Activated CD8-positive, alpha-beta T cell treated with anti-CD3 and anti-CD28 coated beads for 36 hours (primary cell): ENCODE measurements around the gene THEM4. TPM values are rescaled to one million over a fixed set of nuclear protein-coding genes. Genes with fewer than 3 reads are reported as not detected.
"Not testable (repeated sequence)": the region's sequence is repeated elsewhere in the genome, so short reads cannot be mapped to it uniquely, and the experiment has no call there.

ENCODE experiments used
- ATAC-seq: fragments of 200-7000 bp; cut with Tn5 transposase; one replicate; pipeline ENCODE4 v1.10.0; 2021; ENCODE audit warnings: mild to moderate bottlenecking, moderate library complexity
- CTCF ChIA-PET: fragments of 350-600 bp; sonication (Branson Sonifier 250); formaldehyde crosslinking; loops from one replicate; lab custom pipeline; 2021; ENCODE audit warnings: antibody characterized with exemption; lab: Charles Lee
- POLR2A ChIA-PET: fragments of 350-600 bp; sonication (Branson Sonifier 250); formaldehyde crosslinking; loops from one replicate; lab custom pipeline; 2021; ENCODE audit warnings: antibody characterized with exemption; lab: Charles Lee
- DNase-seq: peaks from one replicate; pipeline ENCODE4 v3.0.0-alpha.2; 2020
- H3K27ac Mint-ChIP-seq: one replicate; pipeline ENCODE4 v1.8.0; 2021; ENCODE audit warnings: mild to moderate bottlenecking, mixed read lengths
- H3K27me3 Mint-ChIP-seq: one replicate; pipeline ENCODE4 v1.8.0; 2021; ENCODE audit warnings: mixed read lengths
- H3K36me3 Mint-ChIP-seq: one replicate; pipeline ENCODE4 v1.8.0; 2021; ENCODE audit warnings: low read depth, mixed read lengths
- H3K4me1 Mint-ChIP-seq: one replicate; pipeline ENCODE4 v1.8.0; 2021; ENCODE audit warnings: low read depth, mixed read lengths
- H3K4me3 Mint-ChIP-seq: one replicate; pipeline ENCODE4 v1.8.0; 2021; ENCODE audit warnings: mild to moderate bottlenecking, moderate library complexity, mixed read lengths
- H3K9me3 Mint-ChIP-seq: one replicate; pipeline ENCODE4 v1.8.0; 2021; ENCODE audit warnings: mixed read lengths
- CTCF ChIP-seq: fragments of 200-600 bp; IDR thresholded peaks from one replicate; pipeline ENCODE4 v1.8.0; 2022; ENCODE audit warnings: antibody characterized with exemption, mild to moderate bottlenecking
- intact Hi-C: fragments of 100-400 bp; cut with micrococcal nuclease; formaldehyde crosslinking; loops from one replicate; pipeline ENCODE4 v1.10.0; 2022
- total RNA-seq, 2 experiments: library from RNA; stranded (reverse); gene quantifications; one replicate each; pipeline ENCODE4 v1.2.3, GENCODE V29; 2021

THEM4 gene
- total RNA-seq, 2 experiments from 2014 or later, result 19.9 to 22.0 TPM

- intact Hi-C loops, result no loop called here
- no peaks in the 10 kb centered on the region for H3K36me3 Mint-ChIP-seq
- no peaks in the 10 kb centered on the region for H3K9me3 Mint-ChIP-seq
- no peak for TF ChIP-seq CTCF
- ChIA-PET POLR2A (interaction anchor here (1.1 to 1.4 kb wide), 2 partner anchors 11 to 16 kb away, joined by 3 read pairs; no protein-coding TSS in a partner anchor), CTCF (interaction anchor here (1.5 kb wide), 1 partner anchor 21 kb away, joined by 4 read pairs; no protein-coding TSS in a partner anchor)
- DNase-seq, result no peak
- H3K27me3 Mint-ChIP-seq, result no peaks in the 10 kb centered on the region
- H3K27ac Mint-ChIP-seq, result no peak overlapping the region
- H3K4me3 Mint-ChIP-seq, result no peak overlapping the region
- H3K4me1 Mint-ChIP-seq, result no peaks in the 10 kb centered on the region
- ATAC-seq, result no peak
These were observed 53.4 kb downstream of the THEM4 start for GRCh38 chr1:151855933-151856332.

DNA sequence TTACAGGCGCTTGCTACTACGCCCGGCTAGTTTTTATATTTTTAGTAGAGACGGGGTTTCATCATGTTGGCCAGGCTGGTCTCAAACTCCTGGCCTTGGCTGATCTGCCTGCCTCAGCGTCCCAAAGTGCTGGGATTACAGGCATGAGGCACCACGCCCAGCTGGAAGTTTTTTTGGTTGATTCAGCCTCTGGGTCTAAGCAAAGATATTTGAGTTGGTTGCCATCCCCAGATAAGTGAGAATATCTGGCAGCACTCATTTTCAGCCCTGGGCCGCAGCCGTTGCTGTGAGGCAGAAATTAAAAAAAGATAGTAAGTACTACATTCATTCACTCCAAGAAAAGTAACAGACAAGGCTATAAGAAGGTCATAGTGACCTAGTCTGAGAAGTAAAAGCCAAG is 53.8 kb downstream of the THEM4 start:
- DNase-seq, H3K27me3 Mint-ChIP-seq, intact Hi-C loops, H3K4me1 Mint-ChIP-seq, H3K9me3 Mint-ChIP-seq, ATAC-seq, H3K27ac Mint-ChIP-seq, H3K4me3 Mint-ChIP-seq, H3K36me3 Mint-ChIP-seq: not testable (repeated sequence)
- ChIA-PET POLR2A (interaction anchor here (1.1 kb wide), 1 partner anchor 11 kb away, joined by 3 read pairs; no protein-coding TSS in a partner anchor), CTCF (interaction anchor here (1.5 kb wide), 1 partner anchor 22 kb away, joined by 4 read pairs; no protein-coding TSS in a partner anchor)

- intact Hi-C loops, result no loop called here
- no peak overlapping the region for H3K4me3 Mint-ChIP-seq
- no peak overlapping the region for H3K27ac Mint-ChIP-seq
- no peaks in the 10 kb centered on the region for H3K27me3 Mint-ChIP-seq
- TF ChIP-seq CTCF, result no peak
- POLR2A ChIA-PET, result no interaction called here
- CTCF ChIA-PET, result no interaction called here
- DNase-seq (no peak), ATAC-seq (no peak)
- no peaks in the 10 kb centered on the region for H3K9me3 Mint-ChIP-seq
- H3K36me3 Mint-ChIP-seq, result no peaks in the 10 kb centered on the region
- H3K4me1 Mint-ChIP-seq, result peaks cover under 1% of the 10 kb centered on the region
These were observed 54.7 kb downstream of the THEM4 start for GRCh38 chr1:151854658-151855057.

- ATAC-seq, result no peak
- peak; percentile 25 for DNase-seq
- intact Hi-C loops, result no loop called here
- ChIA-PET CTCF (interaction anchor here (1.0 kb wide), 1 partner anchor 260 kb away, joined by 3 read pairs; no protein-coding TSS in a partner anchor), POLR2A (no interaction called here)
- peaks cover 5% of the 10 kb centered on the region for H3K36me3 Mint-ChIP-seq
- no peak for TF ChIP-seq CTCF
- H3K4me1 Mint-ChIP-seq, result peaks cover 10% of the 10 kb centered on the region
- no peaks in the 10 kb centered on the region for H3K27me3 Mint-ChIP-seq
- H3K9me3 Mint-ChIP-seq, result no peaks in the 10 kb centered on the region
- no peak within 1 kb of the TSS for H3K4me3 Mint-ChIP-seq
- H3K27ac Mint-ChIP-seq, result no peak within 1 kb of the TSS
These were observed 55.8 kb downstream of the THEM4 start, which contains the start of gene THEM5 for GRCh38 chr1:151853411-151853943. Gene THEM5, minus strand, starts transcription at chr1:151853712. Its CDS starts 147 bp downstream, at chr1:151853565.

DNA sequence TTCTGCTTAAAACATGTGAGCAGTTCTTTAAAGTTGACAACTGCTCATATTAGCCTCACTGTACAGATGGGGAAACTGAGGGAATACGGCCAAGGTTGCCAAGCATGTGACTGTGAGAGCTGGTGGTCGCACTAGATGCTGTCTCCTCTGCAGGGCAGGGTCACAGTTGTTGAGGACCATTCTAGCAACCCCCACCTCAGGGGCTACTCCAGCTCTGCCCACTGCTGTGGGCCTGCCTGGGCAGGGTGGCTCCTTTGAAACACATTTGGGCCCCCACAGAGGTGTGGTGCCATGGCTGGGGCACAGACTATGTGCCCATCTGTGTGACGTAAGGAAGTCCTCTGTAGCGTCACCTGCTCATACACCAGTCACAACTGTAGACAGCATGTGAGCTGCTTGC is 56.6 kb downstream of the THEM4 start:
- POLR2A ChIA-PET, result interaction anchor here (0.7 kb wide), 1 partner anchor 68 kb away, joined by 3 read pairs; no protein-coding TSS in a partner anchor
- no peak for DNase-seq
- CTCF ChIA-PET, result no interaction called here
- Mint-ChIP-seq H3K4me1 (peaks cover 14% of the 10 kb centered on the region), H3K27ac (no peak overlapping the region), H3K4me3 (no peak overlapping the region), H3K36me3 (peaks cover 5% of the 10 kb centered on the region), H3K9me3 (no peaks in the 10 kb centered on the region), H3K27me3 (no peaks in the 10 kb centered on the region)
- ATAC-seq, result no peak
- no peak for TF ChIP-seq CTCF
- intact Hi-C loops, result no loop called here
